SK-N-SH (cell line): ENCODE data around the gene PIGV. TPM values are rescaled to one million over a fixed set of nuclear protein-coding genes. Genes with fewer than 3 reads are reported as not detected.

Source experiments
- CTCF ChIA-PET: fragments of 300-600, 350-600 bp; formaldehyde crosslinking; extraction: SDS; loops from one replicate; lab custom pipeline; 2021; lab: Yijun Ruan, JAX
- POLR2A ChIA-PET: fragments of 350-600 bp; sonication (Branson Sonifier 250); formaldehyde crosslinking; extraction: SDS; loops from one replicate; lab custom pipeline; 2020; ENCODE audit warnings: antibody characterized with exemption, inconsistent platforms; lab: Yijun Ruan, JAX
- DNase-seq: peaks from one replicate; pipeline ENCODE4 v3.0.0; 2012
- H2AFZ ChIP-seq: fragments of 200-600 bp; sonication (generic); 2 replicates; pipeline ENCODE4 v1.8.1; 2016; ENCODE audit warnings: antibody characterized with exemption, mild to moderate bottlenecking, low read depth
- H3F3A ChIP-seq: fragments of 200-600 bp; sonication (generic); replicated peaks from 2 replicates; pipeline ENCODE3; 2016; ENCODE audit warnings: antibody characterized with exemption, mild to moderate bottlenecking; ENCODE audit not compliant: insufficient read depth
- H3K27ac ChIP-seq, 2 experiments: fragments of 200-500 bp in 1 of 2; fragments of 200-600 bp in 1 of 2; sonication (Bioruptor generic) in 1 of 2; sonication (generic), shearing (Covaris generic) in 1 of 2; 2 replicates each; pipeline versions ENCODE4 v1.5.1 to v1.6.1; 2014 to 2016; ENCODE audit warnings: low read depth in 2 of 2, inconsistent platforms in 1 of 2, low read length in 1 of 2, mild to moderate bottlenecking in 1 of 2, mixed read lengths in 1 of 2
- H3K27me3 ChIP-seq: fragments of 200-600 bp; sonication (generic), shearing (Covaris generic); 2 replicates; pipeline ENCODE4 v1.6.1; 2016; ENCODE audit warnings: mixed run types; ENCODE audit not compliant: insufficient read depth
- H3K36me3 ChIP-seq, 2 experiments: fragments of 200-500 bp in 1 of 2; fragments of 200-600 bp in 1 of 2; sonication (Bioruptor generic) in 1 of 2; sonication (generic) in 1 of 2; replicated peaks in 1 of 2; 2 replicates each; pipeline versions ENCODE3 to v1.5.1; 2014 to 2016; ENCODE audit warnings: low read length in 1 of 2, mild to moderate bottlenecking in 1 of 2; ENCODE audit not compliant: insufficient read depth in 2 of 2, control insufficient read depth in 1 of 2
- H3K4me1 ChIP-seq, 2 experiments: fragments of 200-500 bp in 1 of 2; fragments of 200-600 bp in 1 of 2; sonication (Bioruptor generic) in 1 of 2; sonication (generic), shearing (Covaris generic) in 1 of 2; 2 replicates each; pipeline versions ENCODE4 v1.5.1 to v1.6.1; 2014 to 2016; ENCODE audit warnings: low read depth in 1 of 2, low read length in 1 of 2, mixed run types in 1 of 2; ENCODE audit not compliant: insufficient read depth in 2 of 2, control insufficient read depth in 1 of 2
- H3K4me2 ChIP-seq: fragments of 200-600 bp; sonication (generic), shearing (Covaris generic); 2 replicates; pipeline ENCODE4 v1.6.1; 2017; ENCODE audit warnings: mixed run types
- H3K4me3 ChIP-seq, 2 experiments: fragments of 200-500 bp in 1 of 2; fragments of 200-600 bp in 1 of 2; sonication (Bioruptor generic) in 1 of 2; sonication (generic), shearing (Covaris generic) in 1 of 2; 2 replicates each; pipeline versions ENCODE4 v1.5.1 to v1.8.1; 2014 to 2016; ENCODE audit warnings: low read depth in 2 of 2, inconsistent platforms in 1 of 2, low read length in 1 of 2, mild to moderate bottlenecking in 1 of 2, mixed read lengths in 1 of 2, moderate library complexity in 1 of 2
- H3K79me2 ChIP-seq: fragments of 200-600 bp; sonication (generic); 2 replicates; pipeline ENCODE4 v1.8.1; 2017; ENCODE audit warnings: mild to moderate bottlenecking; ENCODE audit not compliant: insufficient read depth
- H3K9ac ChIP-seq: fragments of 200-600 bp; sonication (generic); 2 replicates; pipeline ENCODE4 v1.6.1; 2017; ENCODE audit warnings: mixed run types
- H3K9me2 ChIP-seq: fragments of 200-600 bp; sonication (generic); 2 replicates; pipeline ENCODE4 v1.6.1; 2017; ENCODE audit warnings: mixed run types
- H3K9me3 ChIP-seq: fragments of 200-600 bp; sonication (generic); 2 replicates; pipeline ENCODE4 v1.6.1; 2017; ENCODE audit warnings: mixed run types, mild to moderate bottlenecking, moderate library complexity
- H4K20me1 ChIP-seq: fragments of 200-600 bp; sonication (generic); 2 replicates; pipeline ENCODE4 v1.6.1; 2017; ENCODE audit warnings: mild to moderate bottlenecking, mixed run types; ENCODE audit not compliant: insufficient read depth
- CHD2 ChIP-seq: fragments of 150-350 bp; IDR thresholded peaks from 2 replicates; pipeline ENCODE4 v1.6.1; 2018; ENCODE audit warnings: low read length; ENCODE audit not compliant: partially characterized antibody
- ELF1 ChIP-seq: IDR thresholded peaks from 2 replicates; pipeline ENCODE4 v1.4.0; 2012
- GABPA ChIP-seq: IDR thresholded peaks from 2 replicates; pipeline ENCODE4 v1.4.0; 2012; ENCODE audit warnings: low read depth, mild to moderate bottlenecking
- JUND ChIP-seq: IDR thresholded peaks from 2 replicates; pipeline ENCODE4 v1.4.0; 2012
- POLR2AphosphoS5 ChIP-seq: IDR thresholded peaks from 2 replicates; pipeline ENCODE4 v1.6.1; 2012; ENCODE audit warnings: low read depth, low read length
- RAD21 ChIP-seq: IDR thresholded peaks from 2 replicates; pipeline ENCODE4 v1.6.1; 2012; ENCODE audit warnings: mild to moderate bottlenecking, low read length
- RCOR1 ChIP-seq: fragments of 150-350 bp; IDR thresholded peaks from 2 replicates; pipeline ENCODE4 v1.6.1; 2017; ENCODE audit warnings: antibody characterized with exemption, low read length
- RFX5 ChIP-seq: IDR thresholded peaks from 2 replicates; pipeline ENCODE4 v1.6.1; 2012; ENCODE audit warnings: mild to moderate bottlenecking, improper control_type of control experiment, low read length
- SMC3 ChIP-seq: IDR thresholded peaks from 2 replicates; pipeline ENCODE4 v1.6.1; 2012; ENCODE audit warnings: low read depth, low read length, improper control_type of control experiment
- TAF1 ChIP-seq: IDR thresholded peaks from 2 replicates; pipeline ENCODE4 v1.6.1; 2012; ENCODE audit warnings: low read depth, mild to moderate bottlenecking, low read length, moderate library complexity, borderline replicate concordance
- TEAD4 ChIP-seq: IDR thresholded peaks from 2 replicates; pipeline ENCODE4 v1.4.0; 2012; ENCODE audit warnings: mild to moderate bottlenecking, borderline replicate concordance; ENCODE audit not compliant: insufficient read depth
- WGBS: methylation state at CpG from one replicate; pipeline ENCODE4 v1.1.6; 2017; ENCODE audit warnings: low lambda C conversion rate; 5-methylcytosine and 5-hydroxymethylcytosine counted together
- polyA plus RNA-seq, 3 experiments: library from polyadenylated mRNA; depleted of rRNA; stranded (reverse); fragments of >200 nt; gene quantifications; 2 replicates each; pipeline ENCODE4 v1.2.3, GENCODE V29; 2012
- TF ChIP-seq, protein P1 (sequence below): IDR thresholded peaks from 2 replicates; pipeline ENCODE4 v1.4.0; 2012; ENCODE audit warnings: low read depth, borderline replicate concordance
- TF ChIP-seq, protein P2 (sequence below): fragments of 150-350 bp; IDR thresholded peaks from 2 replicates; pipeline ENCODE4 v1.6.1; 2016; ENCODE audit warnings: mild to moderate bottlenecking, low read depth, low read length
- TF ChIP-seq, protein P3 (sequence below): IDR thresholded peaks from 2 replicates; pipeline ENCODE4 v1.4.0; 2012; ENCODE audit warnings: low read depth
- TF ChIP-seq, protein P4 (sequence below): fragments of 200-600 bp; sonication (generic); IDR thresholded peaks from 2 replicates; pipeline ENCODE4 v1.6.1; 2017; ENCODE audit warnings: antibody characterized with exemption, mild to moderate bottlenecking, moderate library complexity
- TF ChIP-seq, protein P5 (sequence below): IDR thresholded peaks from 2 replicates; pipeline ENCODE4 v1.6.1; 2012; ENCODE audit warnings: mild to moderate bottlenecking, low read depth, low read length, moderate library complexity

The PIGV gene
- polyA plus RNA-seq, 1 of the 3 experiments (the other 2 are of a cell fraction) = 16.5 TPM

DNA sequence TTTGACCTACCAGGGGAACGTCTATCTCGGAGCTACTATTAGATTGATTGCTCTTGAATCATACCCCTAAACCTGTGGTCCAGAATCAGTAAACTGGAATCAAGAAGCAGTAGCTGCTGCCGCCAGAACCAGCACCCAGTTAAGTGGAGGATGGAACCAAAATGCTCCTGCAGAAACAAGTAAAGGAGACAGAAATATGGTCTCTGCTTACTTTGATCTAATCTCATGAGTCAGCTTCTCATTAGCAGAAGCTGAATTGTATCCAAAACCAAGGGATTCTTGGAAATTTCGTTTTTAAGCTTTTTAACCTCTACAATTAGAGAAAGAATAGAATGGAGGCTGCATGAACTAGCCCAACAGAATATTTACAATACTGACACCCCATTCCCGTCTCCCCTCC is 42.6 kb upstream of the PIGV start (continued):
- TF ChIP-seq, protein P1, sequence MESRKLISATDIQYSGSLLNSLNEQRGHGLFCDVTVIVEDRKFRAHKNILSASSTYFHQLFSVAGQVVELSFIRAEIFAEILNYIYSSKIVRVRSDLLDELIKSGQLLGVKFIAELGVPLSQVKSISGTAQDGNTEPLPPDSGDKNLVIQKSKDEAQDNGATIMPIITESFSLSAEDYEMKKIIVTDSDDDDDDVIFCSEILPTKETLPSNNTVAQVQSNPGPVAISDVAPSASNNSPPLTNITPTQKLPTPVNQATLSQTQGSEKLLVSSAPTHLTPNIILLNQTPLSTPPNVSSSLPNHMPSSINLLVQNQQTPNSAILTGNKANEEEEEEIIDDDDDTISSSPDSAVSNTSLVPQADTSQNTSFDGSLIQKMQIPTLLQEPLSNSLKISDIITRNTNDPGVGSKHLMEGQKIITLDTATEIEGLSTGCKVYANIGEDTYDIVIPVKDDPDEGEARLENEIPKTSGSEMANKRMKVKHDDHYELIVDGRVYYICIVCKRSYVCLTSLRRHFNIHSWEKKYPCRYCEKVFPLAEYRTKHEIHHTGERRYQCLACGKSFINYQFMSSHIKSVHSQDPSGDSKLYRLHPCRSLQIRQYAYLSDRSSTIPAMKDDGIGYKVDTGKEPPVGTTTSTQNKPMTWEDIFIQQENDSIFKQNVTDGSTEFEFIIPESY = no peak

DNA sequence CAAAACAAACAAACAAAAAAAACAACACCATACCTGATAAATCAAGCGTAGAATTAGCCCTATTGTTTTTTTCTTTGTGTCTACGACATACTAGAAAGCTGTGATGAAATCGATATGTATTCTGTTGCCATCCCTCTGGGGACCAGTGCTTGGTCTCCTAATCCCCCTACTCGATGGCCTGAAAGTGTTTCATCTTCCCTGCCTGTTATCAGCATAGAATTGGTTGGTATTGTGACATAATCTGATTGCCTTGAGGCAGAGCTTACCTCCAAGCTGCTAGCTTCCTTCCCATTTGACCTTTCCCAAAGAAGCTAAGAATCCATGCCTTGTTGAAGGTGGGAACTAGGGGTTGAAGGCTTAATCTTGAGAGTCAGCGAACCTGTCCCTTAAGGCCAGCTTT is 40.7 kb upstream of the PIGV start:
- peaks cover 49 to 50% of the 10 kb centered on the region in 2 experiments for H3K36me3 ChIP-seq
- CTCF ChIA-PET = interaction anchor here (1.0 to 2.3 kb wide), 2 partner anchors 42 to 145 kb away, joined by 5 to 10 read pairs; no protein-coding TSS in a partner anchor

More for the DNA sequence above, 40.7 kb upstream of the PIGV start:
- H3K4me2 ChIP-seq = no peak overlapping the region
- peaks cover 33% of the 10 kb centered on the region for H3F3A ChIP-seq
- no peaks in the 10 kb centered on the region for H3K9me3 ChIP-seq
- H4K20me1 ChIP-seq = peaks cover 31% of the 10 kb centered on the region
- no peak overlapping the region for H3K9ac ChIP-seq
- H3K4me3 ChIP-seq = no peak overlapping the region
- H3K79me2 ChIP-seq = peaks cover 90% of the 10 kb centered on the region
- DNase-seq = no peak
- 84% methylated on average over 5 of the region's 5 CpGs for WGBS
- peaks cover 21 to 26% of the 10 kb centered on the region in 2 experiments; a peak in 3 of 4 replicates for H3K4me1 ChIP-seq
- H3K27ac ChIP-seq = no peak overlapping the region
- TF ChIP-seq RFX5 (no peak), SMC3 (no peak), TAF1 (no peak), RCOR1 (no peak), CHD2 (no peak), POLR2AphosphoS5 (no peak), ELF1 (no peak), GABPA (no peak), JUND (no peak), RAD21 (no peak), TEAD4 (no peak)
- TF ChIP-seq, protein P2, sequence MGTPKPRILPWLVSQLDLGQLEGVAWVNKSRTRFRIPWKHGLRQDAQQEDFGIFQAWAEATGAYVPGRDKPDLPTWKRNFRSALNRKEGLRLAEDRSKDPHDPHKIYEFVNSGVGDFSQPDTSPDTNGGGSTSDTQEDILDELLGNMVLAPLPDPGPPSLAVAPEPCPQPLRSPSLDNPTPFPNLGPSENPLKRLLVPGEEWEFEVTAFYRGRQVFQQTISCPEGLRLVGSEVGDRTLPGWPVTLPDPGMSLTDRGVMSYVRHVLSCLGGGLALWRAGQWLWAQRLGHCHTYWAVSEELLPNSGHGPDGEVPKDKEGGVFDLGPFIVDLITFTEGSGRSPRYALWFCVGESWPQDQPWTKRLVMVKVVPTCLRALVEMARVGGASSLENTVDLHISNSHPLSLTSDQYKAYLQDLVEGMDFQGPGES = no peak
- TF ChIP-seq, protein P3, sequence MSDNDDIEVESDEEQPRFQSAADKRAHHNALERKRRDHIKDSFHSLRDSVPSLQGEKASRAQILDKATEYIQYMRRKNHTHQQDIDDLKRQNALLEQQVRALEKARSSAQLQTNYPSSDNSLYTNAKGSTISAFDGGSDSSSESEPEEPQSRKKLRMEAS = no peak
- TF ChIP-seq, protein P4, sequence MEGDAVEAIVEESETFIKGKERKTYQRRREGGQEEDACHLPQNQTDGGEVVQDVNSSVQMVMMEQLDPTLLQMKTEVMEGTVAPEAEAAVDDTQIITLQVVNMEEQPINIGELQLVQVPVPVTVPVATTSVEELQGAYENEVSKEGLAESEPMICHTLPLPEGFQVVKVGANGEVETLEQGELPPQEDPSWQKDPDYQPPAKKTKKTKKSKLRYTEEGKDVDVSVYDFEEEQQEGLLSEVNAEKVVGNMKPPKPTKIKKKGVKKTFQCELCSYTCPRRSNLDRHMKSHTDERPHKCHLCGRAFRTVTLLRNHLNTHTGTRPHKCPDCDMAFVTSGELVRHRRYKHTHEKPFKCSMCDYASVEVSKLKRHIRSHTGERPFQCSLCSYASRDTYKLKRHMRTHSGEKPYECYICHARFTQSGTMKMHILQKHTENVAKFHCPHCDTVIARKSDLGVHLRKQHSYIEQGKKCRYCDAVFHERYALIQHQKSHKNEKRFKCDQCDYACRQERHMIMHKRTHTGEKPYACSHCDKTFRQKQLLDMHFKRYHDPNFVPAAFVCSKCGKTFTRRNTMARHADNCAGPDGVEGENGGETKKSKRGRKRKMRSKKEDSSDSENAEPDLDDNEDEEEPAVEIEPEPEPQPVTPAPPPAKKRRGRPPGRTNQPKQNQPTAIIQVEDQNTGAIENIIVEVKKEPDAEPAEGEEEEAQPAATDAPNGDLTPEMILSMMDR = no peak
- TF ChIP-seq, protein P5, sequence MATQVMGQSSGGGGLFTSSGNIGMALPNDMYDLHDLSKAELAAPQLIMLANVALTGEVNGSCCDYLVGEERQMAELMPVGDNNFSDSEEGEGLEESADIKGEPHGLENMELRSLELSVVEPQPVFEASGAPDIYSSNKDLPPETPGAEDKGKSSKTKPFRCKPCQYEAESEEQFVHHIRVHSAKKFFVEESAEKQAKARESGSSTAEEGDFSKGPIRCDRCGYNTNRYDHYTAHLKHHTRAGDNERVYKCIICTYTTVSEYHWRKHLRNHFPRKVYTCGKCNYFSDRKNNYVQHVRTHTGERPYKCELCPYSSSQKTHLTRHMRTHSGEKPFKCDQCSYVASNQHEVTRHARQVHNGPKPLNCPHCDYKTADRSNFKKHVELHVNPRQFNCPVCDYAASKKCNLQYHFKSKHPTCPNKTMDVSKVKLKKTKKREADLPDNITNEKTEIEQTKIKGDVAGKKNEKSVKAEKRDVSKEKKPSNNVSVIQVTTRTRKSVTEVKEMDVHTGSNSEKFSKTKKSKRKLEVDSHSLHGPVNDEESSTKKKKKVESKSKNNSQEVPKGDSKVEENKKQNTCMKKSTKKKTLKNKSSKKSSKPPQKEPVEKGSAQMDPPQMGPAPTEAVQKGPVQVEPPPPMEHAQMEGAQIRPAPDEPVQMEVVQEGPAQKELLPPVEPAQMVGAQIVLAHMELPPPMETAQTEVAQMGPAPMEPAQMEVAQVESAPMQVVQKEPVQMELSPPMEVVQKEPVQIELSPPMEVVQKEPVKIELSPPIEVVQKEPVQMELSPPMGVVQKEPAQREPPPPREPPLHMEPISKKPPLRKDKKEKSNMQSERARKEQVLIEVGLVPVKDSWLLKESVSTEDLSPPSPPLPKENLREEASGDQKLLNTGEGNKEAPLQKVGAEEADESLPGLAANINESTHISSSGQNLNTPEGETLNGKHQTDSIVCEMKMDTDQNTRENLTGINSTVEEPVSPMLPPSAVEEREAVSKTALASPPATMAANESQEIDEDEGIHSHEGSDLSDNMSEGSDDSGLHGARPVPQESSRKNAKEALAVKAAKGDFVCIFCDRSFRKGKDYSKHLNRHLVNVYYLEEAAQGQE = no peak
- TF ChIP-seq, all 33 proteins: peak for 0
- Histone ChIP-seq H3K9me2 (no peaks in the 10 kb centered on the region), H3K27me3 (no peaks in the 10 kb centered on the region), H2AFZ (no peak overlapping the region)
- POLR2A ChIA-PET = no interaction called here
